ENCODE results near the gene GRIN1.

GRCh38 chr9:137192859-137193258 is 53.9 kb downstream of the GRIN1 start:
- TF ChIP-seq, protein P1, sequence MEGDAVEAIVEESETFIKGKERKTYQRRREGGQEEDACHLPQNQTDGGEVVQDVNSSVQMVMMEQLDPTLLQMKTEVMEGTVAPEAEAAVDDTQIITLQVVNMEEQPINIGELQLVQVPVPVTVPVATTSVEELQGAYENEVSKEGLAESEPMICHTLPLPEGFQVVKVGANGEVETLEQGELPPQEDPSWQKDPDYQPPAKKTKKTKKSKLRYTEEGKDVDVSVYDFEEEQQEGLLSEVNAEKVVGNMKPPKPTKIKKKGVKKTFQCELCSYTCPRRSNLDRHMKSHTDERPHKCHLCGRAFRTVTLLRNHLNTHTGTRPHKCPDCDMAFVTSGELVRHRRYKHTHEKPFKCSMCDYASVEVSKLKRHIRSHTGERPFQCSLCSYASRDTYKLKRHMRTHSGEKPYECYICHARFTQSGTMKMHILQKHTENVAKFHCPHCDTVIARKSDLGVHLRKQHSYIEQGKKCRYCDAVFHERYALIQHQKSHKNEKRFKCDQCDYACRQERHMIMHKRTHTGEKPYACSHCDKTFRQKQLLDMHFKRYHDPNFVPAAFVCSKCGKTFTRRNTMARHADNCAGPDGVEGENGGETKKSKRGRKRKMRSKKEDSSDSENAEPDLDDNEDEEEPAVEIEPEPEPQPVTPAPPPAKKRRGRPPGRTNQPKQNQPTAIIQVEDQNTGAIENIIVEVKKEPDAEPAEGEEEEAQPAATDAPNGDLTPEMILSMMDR (IDR thresholded peaks at IDR 0.05; ENCODE audit: insufficient read depth, low read length, poor library complexity, severe bottlenecking), result no peak
- TF ChIP-seq EZH2phosphoT487 (conservative IDR thresholded peaks at IDR 0.05; ENCODE audit: low read length), result no peak

All from SU-DHL-6 (cell line).